HG03139 (cell line): Measurements from ENCODE around the gene CDCP2.
"Not testable (repeated sequence)": the region's sequence is repeated elsewhere in the genome, so short reads cannot be mapped to it uniquely, and the experiment has no call there.

ENCODE experiments used
- ATAC-seq: cut with Tn5 transposase; IDR thresholded peaks from one replicate; pipeline ENCODE4 v1.9.1; 2021; ENCODE audit not compliant: unreplicated experiment

The CDCP2 gene

DNA sequence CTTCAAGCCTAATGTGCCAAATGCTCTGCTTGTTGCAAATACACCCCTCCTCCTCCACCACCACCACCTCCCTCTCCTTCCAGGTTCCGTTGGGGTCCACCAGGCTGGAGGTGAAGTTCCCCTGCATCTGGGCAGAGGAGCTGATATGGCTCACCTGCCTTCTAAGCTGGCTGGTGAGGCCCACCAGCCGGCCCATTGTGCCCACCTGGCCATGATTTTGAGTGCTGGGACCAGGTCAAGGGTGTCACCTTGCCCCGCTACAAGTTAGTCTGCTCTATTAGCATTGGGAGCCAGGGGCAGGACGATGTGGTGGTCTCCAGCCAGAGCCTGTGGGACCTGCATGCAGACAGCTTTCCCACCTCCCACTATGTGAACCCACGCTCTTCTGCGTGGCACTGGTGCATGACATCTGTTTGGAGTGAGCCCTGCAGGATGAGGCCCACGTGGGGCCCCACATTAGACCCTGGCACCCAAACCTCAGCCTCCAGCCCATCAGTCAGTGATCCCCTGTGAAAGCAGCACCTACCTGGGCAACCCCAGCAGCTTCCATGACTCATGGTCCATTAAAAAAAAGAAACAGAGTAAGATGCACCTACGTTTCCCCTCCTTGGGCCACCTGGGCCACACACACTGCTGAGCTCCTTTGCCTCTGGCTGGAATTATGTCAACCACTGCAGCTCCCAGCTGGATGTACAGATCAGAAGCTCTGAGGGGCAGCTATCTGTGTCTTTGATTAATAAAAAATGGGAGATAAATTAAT lies 15.6 kb upstream of the CDCP2 start:
- ATAC-seq: no peak

DNA sequence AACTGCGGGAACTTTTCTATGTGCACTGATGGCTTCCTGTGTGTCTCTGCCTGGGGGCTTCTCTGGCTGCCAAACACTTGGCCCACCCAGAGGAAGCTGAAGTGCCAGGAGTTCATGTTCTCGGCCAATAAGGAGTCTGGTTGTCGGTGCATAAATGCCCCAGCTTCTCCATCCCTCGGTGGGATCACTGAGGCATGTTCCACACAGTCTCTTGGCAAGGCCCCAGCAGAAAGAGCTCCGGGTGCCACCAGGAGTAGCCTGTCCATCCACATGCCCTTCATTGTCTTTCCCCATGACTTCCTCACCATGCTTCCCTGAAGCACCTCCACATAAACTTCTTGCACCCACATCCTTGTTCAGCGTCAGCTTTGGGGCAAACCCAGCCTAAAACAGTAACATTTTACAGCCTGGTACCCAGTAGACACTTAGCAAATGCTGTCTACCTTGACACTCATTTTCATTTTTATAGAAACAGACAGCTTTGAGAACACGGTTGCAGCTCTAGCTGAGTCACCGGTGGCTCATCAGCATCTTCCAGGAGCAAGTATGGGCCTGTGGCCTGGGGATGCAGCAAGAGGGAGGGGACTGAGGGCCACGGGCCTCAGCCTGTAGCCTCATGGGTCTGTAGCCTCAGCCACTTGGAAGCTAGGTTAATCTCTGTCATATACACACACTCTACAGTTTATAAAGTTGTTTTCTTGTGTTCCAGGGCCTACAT lies 14.8 kb upstream of the CDCP2 start:
- no peak for ATAC-seq

DNA sequence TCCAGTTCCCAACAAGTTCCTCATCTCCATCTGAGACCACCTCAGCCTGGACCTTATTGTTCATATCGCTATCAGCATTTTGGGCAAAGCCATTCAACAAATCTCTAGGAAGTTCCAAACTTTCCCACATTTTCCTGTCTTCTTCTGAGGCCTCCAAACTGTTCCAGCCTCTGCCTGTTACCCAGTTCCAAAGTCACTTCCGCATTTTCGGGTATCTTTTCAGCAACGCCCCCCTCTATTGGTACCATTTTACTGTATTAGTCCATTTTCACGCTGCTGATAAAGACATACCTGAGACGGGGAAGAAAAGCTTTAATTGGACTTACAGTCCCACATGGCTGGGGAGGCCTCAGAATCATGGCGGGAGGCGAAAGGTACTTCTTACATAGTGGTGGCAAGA lies 13.6 kb upstream of the CDCP2 start:
- not testable (repeated sequence) for ATAC-seq

DNA sequence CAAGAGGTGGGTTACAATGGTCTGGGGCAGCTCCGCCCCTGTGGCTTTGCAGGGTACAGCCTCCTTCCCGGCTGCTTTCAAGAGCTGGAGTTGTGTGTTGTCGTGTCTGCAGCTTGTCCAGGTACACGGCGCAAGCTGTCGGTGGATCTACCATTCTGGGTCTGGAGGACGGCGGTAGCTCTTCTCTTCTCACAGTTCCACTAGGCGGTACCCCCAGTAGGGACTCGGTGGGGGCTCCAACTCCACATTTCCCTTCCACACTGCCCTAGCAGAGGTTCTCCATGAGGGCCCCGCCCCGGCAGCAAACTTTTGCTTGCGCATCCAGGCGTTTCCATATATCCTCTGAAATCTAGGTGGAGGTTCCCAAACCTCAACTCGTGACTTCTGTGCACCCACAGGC lies 12.3 kb upstream of the CDCP2 start:
- no peak for ATAC-seq

DNA sequence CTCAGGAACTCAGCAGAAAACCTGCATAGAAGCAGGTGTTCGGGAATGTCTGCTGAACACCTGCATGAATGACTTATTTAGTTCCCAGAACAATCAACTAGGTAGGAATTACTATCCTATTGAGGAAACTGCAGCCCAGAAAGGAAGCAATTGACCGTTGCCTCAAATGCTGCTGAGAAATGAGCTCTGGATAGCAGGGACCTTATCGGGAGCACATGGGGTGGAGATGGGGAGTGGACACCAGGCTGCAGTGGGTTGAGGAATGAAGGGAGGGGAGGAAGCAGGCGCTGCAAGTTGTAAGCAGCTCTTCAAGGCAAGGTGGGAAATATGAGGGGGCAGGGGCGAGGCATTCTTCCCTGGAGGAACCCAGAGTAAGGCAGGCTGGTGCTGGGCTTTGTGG lies 10.8 kb upstream of the CDCP2 start:
- no peak for ATAC-seq

DNA sequence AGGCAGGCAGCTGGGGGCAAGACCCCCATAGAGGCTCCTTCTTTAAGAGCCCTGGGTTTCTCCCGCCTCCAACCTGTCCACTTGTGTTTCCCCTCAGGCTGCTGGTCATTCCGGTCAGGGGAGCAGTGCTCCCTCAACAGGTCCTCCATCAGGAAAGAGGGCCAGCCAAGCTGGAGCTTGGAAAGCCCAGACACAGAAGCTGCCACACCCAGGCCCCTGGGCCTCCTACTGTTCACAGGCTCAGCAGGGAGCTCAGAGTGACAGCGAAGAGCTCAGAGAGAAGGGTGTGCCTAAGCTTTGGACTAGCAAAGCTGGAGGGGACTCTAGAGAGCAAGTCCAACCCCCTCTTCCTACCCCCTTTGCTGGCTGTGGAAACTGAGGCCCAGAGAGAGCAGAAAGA lies 10.3 kb upstream of the CDCP2 start:
- no peak for ATAC-seq

DNA sequence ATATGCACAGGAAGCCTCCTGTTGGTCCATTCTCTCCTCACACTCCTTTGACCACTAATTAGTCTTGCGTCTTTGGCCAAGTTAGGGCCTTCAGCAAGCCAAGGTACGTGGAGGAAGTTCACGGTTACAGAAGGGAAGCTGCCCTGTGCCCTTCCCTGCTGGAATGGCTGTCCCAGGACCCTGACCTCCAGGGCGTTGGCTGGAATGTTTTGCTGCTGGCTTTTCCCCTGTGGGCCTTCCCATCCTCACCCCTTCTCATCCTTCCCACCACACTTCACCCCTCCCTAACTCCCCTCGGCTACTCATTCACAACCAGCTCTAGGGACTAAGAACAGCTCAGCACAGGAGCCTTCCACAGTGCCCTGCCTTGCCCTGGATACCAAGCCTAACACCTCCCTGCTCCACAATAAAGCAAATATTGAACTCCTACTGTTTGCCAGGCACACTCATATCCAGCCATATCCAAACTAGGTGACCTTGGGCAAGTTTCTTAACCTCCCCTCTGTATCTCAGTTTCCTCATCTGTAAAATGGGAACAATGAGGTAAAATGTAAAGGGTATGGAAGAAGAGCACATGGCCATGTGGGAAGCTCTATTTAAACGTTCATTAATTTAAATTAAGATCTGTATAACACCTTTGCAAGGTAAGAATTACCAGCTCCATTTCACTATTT lies 8.8 kb upstream of the CDCP2 start:
- ATAC-seq: no peak

DNA sequence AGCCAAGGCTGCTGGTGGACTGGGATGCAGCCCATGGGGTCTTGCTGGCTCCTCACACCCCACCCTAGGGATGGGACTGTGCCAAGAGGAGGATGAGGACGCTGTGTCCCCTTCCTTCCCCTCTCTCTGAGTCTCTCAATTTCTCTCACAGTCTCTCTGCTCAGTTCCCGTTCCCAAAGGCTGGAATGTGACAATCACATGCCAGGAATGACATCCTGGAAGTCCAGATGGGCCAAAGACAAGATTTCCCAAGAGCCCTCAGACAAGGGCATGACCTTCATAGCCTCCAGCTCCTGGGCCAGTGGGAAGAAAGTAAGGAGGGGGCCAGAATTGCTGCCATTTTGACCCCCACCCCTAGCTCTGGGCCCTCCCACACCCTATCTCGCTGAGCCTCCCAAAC lies 7.6 kb upstream of the CDCP2 start:
- no peak for ATAC-seq

DNA sequence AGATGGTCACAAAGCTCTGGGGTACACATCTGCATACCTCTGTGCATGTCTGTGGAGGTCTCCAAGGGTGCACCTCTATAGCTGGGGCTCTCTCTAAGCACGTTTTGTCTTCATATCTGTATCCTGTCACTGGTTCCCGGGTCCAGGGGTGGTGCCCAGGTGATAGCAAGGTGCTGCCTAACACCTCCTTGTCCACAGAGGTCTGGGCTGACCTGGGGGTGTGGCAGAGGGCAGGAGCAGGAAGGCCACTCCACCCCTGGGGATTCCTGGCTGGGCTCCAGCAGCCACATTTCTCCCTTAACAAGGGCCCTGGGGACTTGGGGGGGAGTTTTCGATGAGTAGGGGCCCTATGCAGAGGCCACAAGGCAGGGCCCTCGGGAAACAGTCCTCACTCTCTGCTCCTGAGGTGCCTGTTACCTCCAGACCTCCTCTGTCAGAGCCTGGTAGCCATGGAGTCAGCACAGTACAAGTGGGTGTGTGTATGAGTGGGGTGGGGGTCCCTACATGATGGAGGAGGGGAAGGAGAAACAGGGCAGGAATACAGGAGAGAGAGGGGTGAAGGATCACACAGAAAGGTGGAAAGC lies 7.0 kb upstream of the CDCP2 start:
- no peak for ATAC-seq

DNA sequence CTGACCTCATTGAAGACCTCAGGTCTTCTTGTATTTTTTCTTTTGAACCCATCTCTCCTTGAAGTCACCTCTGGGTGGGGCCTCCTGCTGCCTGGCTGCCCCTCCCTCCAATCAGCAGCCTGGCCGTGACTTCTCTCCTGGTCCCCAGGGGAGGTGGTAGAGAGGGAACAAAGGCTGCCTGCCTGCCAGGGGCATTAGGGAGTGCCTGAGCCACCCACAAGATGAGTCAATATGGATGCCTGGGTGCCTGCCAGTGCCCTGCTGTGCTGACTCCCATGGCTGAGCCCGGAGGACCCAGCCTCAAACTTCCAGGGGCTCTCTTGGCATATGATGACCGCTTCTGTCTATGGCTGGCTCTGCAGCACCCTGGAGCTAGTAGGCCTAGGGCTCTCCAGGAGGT lies 5.3 kb upstream of the CDCP2 start:
- no peak for ATAC-seq

DNA sequence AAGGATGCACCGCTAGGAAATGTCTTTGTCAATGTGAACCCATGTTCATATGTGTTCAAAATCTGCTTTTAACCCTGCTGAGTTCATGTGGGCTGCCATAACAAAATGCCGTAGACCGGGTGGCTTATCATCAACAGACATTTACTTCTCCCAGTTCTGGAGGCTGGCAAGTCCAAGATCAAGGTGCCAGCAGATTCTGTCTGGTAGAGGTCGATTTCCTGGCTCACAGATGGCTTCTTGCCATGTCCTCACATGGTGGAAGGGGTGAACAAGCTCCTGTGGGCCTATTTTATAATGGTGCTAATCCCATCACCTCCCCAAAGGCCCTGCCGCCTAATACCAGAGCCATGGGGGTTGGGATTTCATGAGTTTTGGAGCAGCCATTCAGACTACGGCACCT lies 4.6 kb upstream of the CDCP2 start:
- no peak for ATAC-seq

DNA sequence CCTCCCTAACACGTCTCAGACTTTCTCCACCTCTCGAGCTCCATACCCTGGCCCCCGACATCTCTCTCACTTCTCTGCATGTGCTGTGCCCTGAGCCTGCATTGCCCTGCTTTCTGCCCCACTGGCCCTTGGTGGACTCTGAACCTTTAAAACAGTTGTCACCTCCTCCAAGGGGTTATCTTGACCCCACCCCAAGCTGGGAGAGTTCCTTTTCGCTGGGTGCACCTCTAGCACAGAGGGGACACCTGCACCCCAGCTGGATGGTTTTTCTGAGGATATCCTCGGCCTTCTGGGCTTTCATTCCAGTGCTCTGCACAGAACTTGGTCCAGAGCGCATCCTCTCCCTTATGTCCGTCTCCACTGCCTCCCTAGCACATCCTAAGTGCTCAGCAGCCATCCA lies 4.2 kb upstream of the CDCP2 start:
- no peak for ATAC-seq

DNA sequence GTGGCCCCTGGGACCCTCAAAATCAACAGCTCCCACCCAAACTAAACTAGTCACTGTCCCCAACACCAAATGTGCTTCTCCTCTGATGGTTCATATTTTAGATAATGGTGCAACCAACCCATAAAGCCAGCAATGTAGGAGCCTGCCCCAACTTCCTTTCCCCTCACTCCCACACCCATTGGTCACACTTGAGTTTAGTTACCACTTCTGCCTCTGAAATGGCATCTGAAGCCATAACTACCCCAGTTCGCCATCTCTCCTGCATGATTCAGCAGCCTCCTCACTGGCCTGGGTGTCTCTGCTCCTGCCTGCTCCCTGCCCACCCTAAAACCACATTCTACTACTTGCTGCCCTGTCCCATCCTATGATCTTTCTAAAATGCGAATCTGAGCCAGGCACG lies 3.4 kb upstream of the CDCP2 start:
- no peak for ATAC-seq

DNA sequence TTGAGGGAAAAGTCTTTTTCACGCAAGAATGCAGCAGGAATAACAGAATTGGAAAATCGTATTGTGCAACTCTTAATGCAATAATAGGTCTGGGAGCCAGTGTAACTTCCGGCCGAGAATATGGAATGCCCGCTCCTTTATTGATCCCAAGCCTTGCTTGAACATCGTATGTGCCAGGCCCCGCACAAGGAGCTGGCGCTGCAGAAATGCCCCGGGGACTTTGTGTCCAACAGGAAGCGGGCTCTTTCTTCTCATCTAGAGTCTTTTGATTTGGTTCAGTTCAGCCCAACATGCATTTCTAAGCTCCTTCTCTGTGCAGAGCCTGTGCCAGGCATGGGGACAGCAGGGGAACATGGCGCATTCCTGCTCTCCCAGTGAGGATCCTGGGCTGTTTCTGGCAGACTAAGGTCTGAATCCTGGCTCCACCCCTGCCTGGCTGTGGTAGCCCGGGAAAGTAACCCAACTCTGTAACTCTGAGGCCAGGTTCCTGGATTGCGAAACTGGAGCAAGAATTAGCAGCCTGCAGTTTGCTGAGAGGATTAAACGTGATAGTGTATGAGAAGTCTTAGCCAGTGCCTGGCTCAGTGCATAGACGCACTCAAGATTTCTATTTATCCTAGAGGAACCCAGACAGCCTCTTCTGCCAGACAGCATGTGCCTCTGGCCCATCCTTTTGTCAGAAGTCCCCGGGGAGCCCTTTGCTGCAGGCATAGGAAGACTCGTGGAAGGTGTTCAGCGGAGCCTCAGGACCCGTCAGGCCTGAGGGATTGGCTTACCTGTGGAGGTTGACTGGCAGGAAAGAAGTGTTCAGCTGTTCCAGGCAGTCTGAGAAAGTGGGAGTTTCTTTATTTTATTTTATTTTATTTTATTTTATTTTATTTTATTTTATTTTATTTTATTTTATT lies 987 bp upstream of the CDCP2 start:
- ATAC-seq: no peak

DNA sequence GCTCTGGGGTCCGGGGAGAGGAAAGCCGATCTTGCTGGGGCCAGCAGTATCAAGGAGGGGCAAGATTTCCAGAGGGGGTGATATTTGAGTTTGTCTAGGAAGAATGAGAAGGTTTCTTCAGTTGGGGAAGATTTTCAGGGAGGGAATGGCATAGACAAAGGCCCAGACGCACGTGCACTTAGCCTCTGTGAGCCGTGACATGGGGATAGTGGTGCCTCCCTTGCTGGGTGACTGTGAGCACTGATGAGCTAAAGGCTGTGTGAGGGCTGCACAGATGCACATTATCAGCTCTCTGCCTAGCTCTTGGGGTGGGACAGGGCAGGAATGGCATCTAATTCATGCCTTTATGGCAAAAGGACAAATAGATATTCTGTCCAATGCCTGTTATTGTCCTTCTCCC lies 1.8 kb downstream of the CDCP2 start:
- ATAC-seq: no peak

DNA sequence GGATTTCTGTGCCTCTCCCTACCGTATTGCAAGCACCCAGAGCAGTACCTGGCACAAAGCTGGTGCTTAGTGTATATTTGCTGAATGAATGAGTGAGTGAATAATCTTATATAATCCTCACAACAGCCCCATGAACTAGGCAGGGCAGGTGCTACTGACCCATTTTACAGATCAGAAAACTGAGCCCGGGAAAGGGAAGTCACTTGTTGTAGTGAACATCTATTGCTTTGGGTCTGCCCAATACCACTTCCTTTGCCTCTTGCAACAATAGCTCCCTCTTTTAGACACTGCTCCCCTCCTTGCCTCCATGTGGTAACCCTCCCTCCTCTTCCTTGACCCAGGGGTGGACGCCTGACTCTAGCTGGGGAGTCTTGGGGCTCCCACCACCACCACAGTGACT lies 3.1 kb downstream of the CDCP2 start:
- ATAC-seq: no peak

DNA sequence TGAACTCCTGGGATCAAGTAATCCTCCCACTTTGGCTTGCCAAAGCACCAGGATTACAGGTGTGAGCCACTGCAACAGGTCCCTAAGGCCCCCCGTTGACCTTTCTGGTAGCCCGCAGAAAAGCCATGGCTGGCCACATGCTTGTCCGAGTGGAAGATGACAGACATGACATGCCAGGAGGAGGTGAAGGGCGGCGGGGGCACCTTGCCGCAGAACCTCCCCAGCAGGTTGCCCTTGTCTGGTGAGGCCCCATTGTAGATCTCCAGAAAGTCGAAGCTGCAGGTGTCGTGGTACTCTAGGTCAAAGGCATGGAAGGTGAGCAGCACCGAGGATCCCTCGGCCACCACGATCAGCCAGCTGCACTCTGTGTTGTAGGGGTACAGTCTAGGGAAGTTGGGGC lies 8.4 kb downstream of the CDCP2 start:
- no peak for ATAC-seq

DNA sequence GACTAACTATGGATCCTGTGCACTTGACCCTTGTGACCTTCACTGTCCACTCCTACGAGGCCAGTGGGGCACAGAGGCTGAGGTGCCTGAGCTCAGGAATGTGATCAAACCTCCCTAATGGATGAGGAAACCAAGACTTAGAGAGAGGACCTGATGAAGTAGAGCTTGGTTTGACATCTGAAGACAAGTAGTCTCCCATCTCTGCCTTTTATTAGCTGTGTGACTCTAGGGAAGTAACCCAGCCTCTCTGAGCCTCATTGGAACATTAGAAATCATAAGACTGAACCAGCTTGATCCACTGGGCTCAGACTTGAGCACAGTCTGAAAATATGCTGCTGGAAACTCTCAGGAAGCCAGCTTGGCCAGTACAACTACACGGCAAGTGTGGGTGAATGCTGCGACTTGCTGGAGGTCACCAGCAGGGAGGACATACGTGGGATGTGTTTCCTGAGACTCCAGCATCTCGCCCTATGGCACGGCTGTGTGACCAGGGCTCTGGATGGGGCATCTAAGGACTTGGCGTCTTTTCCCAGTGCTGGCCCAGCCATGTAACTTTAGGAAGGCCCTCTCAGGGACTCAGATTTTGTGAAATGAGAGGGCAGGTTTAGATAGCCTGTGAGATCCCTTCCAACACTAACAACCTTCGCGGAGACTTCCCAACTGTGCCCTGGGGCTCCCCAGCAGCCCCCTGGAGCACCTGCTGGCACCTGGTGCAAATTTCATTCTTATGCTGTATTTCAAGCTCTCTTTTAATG lies 10.5 kb downstream of the CDCP2 start:
- ATAC-seq: no peak

DNA sequence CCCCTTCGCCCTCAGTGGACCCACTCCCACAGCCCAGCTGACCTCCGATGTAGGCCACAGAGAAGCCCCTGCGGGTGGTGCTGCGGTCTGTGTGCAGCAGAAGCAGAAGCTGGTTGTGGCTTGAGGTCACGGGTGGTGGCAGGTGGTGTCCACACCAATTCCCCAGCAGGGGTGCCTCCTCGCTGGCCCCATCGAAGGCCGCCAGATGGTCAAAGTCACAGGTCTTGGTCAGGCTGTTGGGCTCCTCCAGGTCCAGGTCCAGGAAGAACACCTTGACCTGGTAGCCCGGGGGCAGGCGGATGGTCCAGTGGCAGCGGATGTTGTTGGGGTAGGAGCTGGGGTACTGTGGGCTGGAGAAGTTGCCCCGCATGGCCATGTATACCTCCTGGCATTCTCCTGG lies 13.1 kb downstream of the CDCP2 start:
- no peak for ATAC-seq

DNA sequence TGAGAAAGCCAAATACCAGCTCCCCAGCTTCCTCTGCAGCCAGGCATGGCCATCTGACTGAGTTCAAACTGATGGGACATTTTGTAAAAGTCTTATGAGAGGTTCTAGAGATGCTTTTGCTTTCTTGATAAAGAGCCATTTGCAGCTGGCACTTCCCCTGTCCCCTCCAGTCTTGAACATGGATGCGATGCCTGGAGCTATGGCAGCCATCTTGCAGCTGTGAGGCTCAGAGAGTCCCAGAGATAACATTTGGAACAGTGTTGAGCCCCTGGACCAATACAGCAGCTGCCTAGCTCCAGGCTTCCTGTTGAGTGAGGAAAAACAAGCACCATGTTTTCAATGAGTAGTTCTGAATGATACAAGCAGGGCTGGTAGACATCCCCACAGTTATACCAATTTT lies 13.8 kb downstream of the CDCP2 start:
- no peak for ATAC-seq
